Measurements from ENCODE around the gene ACSL3. TPM values are rescaled to one million over a fixed set of nuclear protein-coding genes. Genes with fewer than 3 reads are reported as not detected.
"Not testable (repeated sequence)": the region's sequence is repeated elsewhere in the genome, so short reads cannot be mapped to it uniquely, and the experiment has no call there.

ACSL3 gene
- total RNA-seq, 2 donors from 2014 or later = 52.2 to 54.6 TPM

DNA sequence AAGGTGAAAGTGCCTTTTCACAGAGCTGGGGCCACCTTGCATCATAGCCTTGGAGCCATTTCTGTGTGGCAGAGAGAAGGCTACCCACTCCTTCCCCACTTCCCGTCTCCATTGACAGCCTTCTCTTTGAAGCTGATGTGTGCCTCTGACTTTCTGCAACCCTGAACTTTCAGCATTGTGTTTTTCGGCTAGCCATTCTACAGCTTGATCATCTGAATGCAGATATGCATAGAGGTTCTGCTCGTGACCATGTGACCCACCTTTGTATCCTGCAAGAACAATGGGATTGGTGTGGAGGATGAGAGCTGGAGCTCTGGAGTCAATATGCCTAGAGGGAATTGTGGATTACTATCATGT, 122.1 kb downstream of the ACSL3 start:
- intact Hi-C loops (cut with DNase I) = loop anchor here in 1 of 2 donors (10.0 kb wide), 1 partner anchor 632 kb away; no protein-coding TSS in a partner anchor
- DNase-seq (ENCODE audit: low spot score) = no peak

GRCh38 chr2:222984908-222985307, 124.1 kb downstream of the ACSL3 start:
- DNase-seq (ENCODE audit: low spot score) = no peak
- intact Hi-C loops (cut with DNase I) = loop anchor here in 1 of 2 donors (10.0 kb wide), 1 partner anchor 630 kb away; no protein-coding TSS in a partner anchor

- intact Hi-C loops (cut with DNase I) = loop anchor here in 1 of 2 donors (10.0 kb wide), 1 partner anchor 625 kb away; no protein-coding TSS in a partner anchor
- no peak for DNase-seq (ENCODE audit: low spot score)
Observed at GRCh38 chr2:222989431-222989830, 128.6 kb downstream of the ACSL3 start.

GRCh38 chr2:222990206-222990605, 129.4 kb downstream of the ACSL3 start:
- intact Hi-C loops (cut with DNase I) = loop anchor here in 1 of 2 donors (5.0 kb wide), 1 partner anchor 57 kb away; no protein-coding TSS in a partner anchor
- not testable (repeated sequence) for DNase-seq (ENCODE audit: low spot score)

- DNase-seq (ENCODE audit: low spot score) = no peak
- intact Hi-C loops (cut with DNase I) = loop anchor here in 1 of 2 donors (5.0 kb wide), 1 partner anchor 55 kb away; no protein-coding TSS in a partner anchor
Observed at GRCh38 chr2:222992137-222992536, 131.3 kb downstream of the ACSL3 start.

Other genes with a start within 250 kb of the ACSL3 start
- 10 to 100 TPM; 17.0 to 21.9 TPM for gene FARSB, start 204.9 kb upstream of the ACSL3 start, total RNA-seq
- gene MOGAT1, start 189.4 kb upstream of the ACSL3 start, total RNA-seq = not detected
- gene KCNE4, start 191.2 kb downstream of the ACSL3 start, total RNA-seq = 10 to 100 TPM; 21.2 to 23.0 TPM

Data from posterior vena cava (tissue), 2 donors.